Cardiac fibroblast (primary cell): ENCODE measurements around the gene ARHGEF2.

Source experiments
- DNase-seq, 2 donors: peaks; one replicate each; pipeline versions ENCODE4 v3.0.0 to v3.0.0-alpha.2; 2010; ENCODE audit warnings: low read depth in 2 of 2
- H3K4me3 ChIP-seq, 2 donors: replicated peaks in 1 of 2; 1 replicate in 1 of 2; 2 replicates in 1 of 2; pipeline ENCODE4 v1.5.1; 2011; ENCODE audit warnings: low read depth in 2 of 2, low read length in 2 of 2, mild to moderate bottlenecking in 2 of 2, moderate library complexity in 1 of 2
- TF ChIP-seq, protein P1 (sequence below): IDR thresholded peaks from one replicate; pipeline ENCODE4 v1.5.1; 2011; ENCODE audit warnings: low read depth, mild to moderate bottlenecking, low read length, inconsistent platforms

Gene ARHGEF2

DNA sequence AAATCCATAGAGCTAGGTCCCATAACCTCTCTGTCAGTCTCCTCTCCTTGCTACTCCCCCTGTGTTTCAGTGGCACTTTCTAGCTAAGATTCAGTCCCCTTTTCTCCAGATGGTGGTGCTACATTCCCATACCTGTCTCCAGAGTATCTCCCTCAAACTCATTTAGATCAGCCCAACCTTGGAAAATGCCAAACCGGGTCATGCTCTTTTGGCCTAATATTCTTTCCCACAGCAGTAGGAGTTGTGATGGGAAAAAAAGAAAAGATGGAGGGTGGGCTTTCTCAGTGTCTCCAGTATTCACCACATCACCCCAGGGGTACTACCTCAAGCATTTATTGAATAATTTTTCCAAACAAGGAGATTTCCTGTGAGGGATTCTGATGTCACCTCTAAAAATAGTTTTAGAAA lies 40.1 kb downstream of the ARHGEF2 start:
- no peak overlapping the region for H3K4me3 ChIP-seq
- TF ChIP-seq, protein P1, sequence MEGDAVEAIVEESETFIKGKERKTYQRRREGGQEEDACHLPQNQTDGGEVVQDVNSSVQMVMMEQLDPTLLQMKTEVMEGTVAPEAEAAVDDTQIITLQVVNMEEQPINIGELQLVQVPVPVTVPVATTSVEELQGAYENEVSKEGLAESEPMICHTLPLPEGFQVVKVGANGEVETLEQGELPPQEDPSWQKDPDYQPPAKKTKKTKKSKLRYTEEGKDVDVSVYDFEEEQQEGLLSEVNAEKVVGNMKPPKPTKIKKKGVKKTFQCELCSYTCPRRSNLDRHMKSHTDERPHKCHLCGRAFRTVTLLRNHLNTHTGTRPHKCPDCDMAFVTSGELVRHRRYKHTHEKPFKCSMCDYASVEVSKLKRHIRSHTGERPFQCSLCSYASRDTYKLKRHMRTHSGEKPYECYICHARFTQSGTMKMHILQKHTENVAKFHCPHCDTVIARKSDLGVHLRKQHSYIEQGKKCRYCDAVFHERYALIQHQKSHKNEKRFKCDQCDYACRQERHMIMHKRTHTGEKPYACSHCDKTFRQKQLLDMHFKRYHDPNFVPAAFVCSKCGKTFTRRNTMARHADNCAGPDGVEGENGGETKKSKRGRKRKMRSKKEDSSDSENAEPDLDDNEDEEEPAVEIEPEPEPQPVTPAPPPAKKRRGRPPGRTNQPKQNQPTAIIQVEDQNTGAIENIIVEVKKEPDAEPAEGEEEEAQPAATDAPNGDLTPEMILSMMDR = peak; percentile 65
- DNase-seq = peak; percentile 80 to 83

DNA sequence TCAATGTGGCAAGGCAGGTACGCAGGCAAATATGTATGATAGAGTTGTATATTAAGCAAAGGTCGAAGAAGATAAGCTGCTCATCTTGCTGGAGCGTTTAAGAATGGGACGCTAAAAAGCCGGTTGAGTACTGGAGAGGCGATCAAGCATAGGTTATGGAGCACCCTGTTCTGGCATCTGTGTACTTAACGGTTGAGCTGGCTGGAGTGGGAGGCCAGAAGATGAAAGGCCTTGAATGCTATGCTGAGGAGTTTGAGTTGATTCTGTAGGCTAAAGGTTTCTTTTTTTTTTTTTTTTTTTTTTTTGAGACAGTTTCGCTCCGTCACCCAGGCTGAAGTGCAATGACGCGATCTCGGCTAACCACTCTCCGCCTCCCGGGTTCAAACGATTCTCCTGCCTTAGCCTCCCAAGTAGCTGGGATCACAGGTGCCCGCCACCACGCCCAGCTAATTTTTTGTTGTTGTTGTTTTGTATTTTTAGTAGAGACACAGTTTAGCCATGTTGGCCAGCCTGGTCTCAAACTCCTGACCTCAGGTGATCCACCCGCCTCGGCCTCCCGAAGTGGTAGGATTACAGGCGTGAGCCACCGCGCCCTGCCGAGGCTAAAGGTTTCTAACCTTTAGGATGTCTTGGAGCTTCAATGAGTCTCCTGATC lies 43.3 kb downstream of the ARHGEF2 start:
- H3K4me3 ChIP-seq = peak overlapping the region; percentile 74 to 88
- TF ChIP-seq, protein P1 = no peak
- no peak for DNase-seq

DNA sequence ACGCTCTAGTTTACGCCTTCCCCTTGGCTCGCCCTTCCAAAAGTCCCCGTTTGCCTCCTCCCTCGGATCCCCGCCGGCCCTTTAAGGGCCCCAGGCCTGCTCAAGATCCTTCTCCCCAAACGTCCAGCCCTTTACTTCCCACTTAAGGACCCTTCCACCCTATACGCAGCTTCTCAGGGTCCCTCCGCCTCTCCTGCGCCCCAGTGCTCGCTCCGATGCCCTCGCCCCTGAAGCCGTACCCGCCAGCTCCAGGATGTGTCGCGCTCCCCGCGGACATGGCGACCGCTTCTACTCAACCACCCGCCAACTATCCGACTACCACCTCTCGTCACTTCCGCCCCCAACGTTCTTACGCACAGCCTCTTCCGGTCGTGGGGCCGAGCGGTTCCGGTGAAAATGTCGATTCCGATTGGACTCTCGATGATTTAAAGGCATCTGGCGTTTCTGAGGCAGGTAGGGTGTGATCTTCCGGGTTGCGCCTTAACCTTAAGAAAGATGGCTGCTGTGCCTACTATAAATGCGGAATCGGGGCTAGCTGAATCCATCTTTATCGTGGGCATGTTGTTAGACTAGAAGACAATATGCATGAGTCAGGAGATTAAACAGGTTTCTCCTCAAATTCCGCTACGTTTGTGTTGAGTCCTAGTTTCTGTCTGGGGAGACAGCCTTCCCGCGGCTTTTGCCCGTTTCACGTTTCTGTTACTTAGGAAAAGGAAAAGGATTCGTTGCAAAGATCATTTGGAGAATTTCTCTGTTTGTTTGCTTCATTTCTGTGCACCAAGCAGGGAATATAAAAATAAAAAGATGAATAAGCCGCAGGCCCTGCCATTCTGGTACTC lies 44.0 kb downstream of the ARHGEF2 start, which contains the start of gene KHDC4:
TSS of gene KHDC4 (minus strand) at position 317 of the 839 bp plus-strand sequence. CDS start at position 277, 40 bp downstream.
- peak; percentile 99 for DNase-seq
- peak within 1 kb of the TSS; percentile 74 to 88 for H3K4me3 ChIP-seq
- TF ChIP-seq, protein P1 = peak; percentile 5

DNA sequence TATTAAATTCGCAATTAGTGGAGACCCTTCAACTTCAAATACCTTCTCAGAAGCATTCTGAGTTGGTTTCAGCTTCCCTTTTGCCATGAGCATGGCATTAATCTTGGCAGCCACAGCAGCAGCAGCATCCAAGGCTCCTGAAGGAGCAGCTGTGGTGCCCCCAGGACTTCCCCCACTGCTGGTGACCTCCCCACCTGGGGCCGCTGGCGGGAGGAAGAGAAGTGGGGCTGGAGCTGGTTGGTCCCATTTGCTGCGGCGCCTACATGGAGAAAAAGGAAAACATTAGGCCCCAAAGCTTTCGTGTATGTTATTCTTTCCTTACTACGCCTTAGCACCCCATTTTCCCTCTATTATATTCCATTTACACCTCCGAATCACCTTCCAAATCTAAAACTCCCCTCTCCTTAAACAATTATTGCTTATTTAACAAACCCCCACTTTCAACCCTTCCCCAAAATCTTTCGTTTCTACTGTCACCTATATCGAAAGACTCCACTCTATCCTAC lies 44.7 kb downstream of the ARHGEF2 start:
- TF ChIP-seq, protein P1 = no peak
- no peak for DNase-seq
- H3K4me3 ChIP-seq = peak overlapping the region; percentile 74 to 88

DNA sequence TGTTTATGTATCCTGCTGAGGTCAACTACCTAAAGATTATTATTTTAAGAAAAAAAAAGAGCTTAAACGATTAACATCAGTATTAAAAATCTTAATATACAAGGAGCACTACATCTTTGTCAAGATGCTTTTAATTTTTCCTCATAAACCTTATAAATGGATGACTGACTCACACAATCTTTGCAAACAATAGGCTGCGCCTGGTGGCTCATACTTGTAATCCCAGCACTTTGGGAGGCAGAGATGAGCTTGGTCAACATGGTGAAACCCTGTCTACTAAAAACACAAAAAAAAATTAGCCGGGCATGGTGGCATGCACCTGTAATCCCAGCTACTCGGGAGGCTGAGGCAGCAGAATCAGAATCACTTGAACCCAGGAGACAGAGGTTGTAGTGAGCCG lies 45.9 kb downstream of the ARHGEF2 start:
- H3K4me3 ChIP-seq = peak overlapping the region in 1 of 2 donors; percentile 74
- DNase-seq = peak in 1 of 2 donors; percentile 72
- TF ChIP-seq, protein P1 = no peak

DNA sequence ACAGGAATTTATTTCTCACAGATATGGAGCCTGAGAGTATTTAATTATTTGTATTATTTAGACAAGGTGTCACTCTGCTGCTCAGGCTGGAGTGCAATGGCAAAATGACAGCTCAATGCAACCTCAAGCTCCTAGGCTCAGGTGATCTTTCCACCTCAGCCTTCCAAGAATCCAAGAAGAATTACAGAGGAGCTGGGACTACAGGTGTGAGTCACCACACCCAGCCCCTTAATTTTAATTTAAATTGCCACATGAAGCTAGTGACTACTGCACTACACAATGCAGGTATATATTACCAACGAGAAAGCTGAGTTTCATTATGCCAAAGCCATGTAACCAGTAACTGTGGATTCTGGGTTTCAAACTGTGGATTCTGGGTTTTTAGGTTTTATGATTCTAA lies 46.3 kb downstream of the ARHGEF2 start:
- no peak for DNase-seq
- TF ChIP-seq, protein P1 = no peak
- peak overlapping the region in 1 of 2 donors; percentile 5 for H3K4me3 ChIP-seq
